Measurements from ENCODE around the gene TNFRSF1B.

The TNFRSF1B gene

GRCh38 chr1:12161662-12162458, 4.9 kb upstream of the TNFRSF1B start:
- POLR2A ChIA-PET: interaction anchor here (0.8 to 2.3 kb wide), 4 partner anchors 9 to 253 kb away, joined by 3 to 5 read pairs (median 4); no protein-coding TSS in a partner anchor
- CTCF ChIA-PET: interaction anchor here (1.0 to 2.9 kb wide), 11 partner anchors 9 to 83 kb away, joined by 3 to 14 read pairs (median 4); partner anchors contain the start of gene VPS13D
- peak; percentile 87 for DNase-seq (ENCODE audit: extremely low spot score)

GRCh38 chr1:12162459-12163137, 4.2 kb upstream of the TNFRSF1B start:
- TF ChIP-seq CTCF (IDR thresholded peaks at IDR 0.05; ENCODE audit: control extremely low read depth, extremely low read depth, low read depth, missing control alignments): no peak
- no peak for DNase-seq (ENCODE audit: extremely low spot score)
- CTCF ChIA-PET: interaction anchor here (1.0 to 2.9 kb wide), 11 partner anchors 10 to 84 kb away, joined by 3 to 14 read pairs (median 4); partner anchors contain the start of gene VPS13D
- POLR2A ChIA-PET: interaction anchor here (0.6 to 2.3 kb wide), 4 partner anchors 10 to 254 kb away, joined by 3 to 5 read pairs (median 4); no protein-coding TSS in a partner anchor

More at GRCh38 chr1:12161662-12162458, 4.9 kb upstream of the TNFRSF1B start:
- no peak for TF ChIP-seq CTCF (IDR thresholded peaks at IDR 0.05; ENCODE audit: control extremely low read depth, extremely low read depth, low read depth, missing control alignments)

GRCh38 chr1:12163210-12163609, 3.6 kb upstream of the TNFRSF1B start:
- DNase-seq (ENCODE audit: extremely low spot score): no peak
- ChIA-PET CTCF (interaction anchor here (1.0 to 2.9 kb wide), 5 partner anchors 14 to 67 kb away, joined by 3 to 14 read pairs (median 4); partner anchors contain the start of gene VPS13D), POLR2A (interaction anchor here (0.6 to 2.3 kb wide), 3 partner anchors 16 to 254 kb away, joined by 3 to 5 read pairs (median 4); no protein-coding TSS in a partner anchor)
- no peak for TF ChIP-seq CTCF (IDR thresholded peaks at IDR 0.05; ENCODE audit: control extremely low read depth, extremely low read depth, low read depth, missing control alignments)

GRCh38 chr1:12164210-12164609, 2.6 kb upstream of the TNFRSF1B start:
- ChIA-PET POLR2A (interaction anchor here (0.6 kb wide), 1 partner anchor 1115 kb away, joined by 11 read pairs; no protein-coding TSS in a partner anchor), CTCF (interaction anchor here (0.8 to 1.6 kb wide), 5 partner anchors 10 to 45 kb away, joined by 3 to 8 read pairs (median 6); no protein-coding TSS in a partner anchor)
- no peak for DNase-seq (ENCODE audit: extremely low spot score)
- TF ChIP-seq CTCF (IDR thresholded peaks at IDR 0.05; ENCODE audit: control extremely low read depth, extremely low read depth, low read depth, missing control alignments): no peak

GRCh38 chr1:12165342-12165741, 1.4 kb upstream of the TNFRSF1B start:
- ChIA-PET POLR2A (no interaction called here), CTCF (interaction anchor here (0.9 to 1.6 kb wide), 7 partner anchors 13 to 46 kb away, joined by 3 to 8 read pairs (median 6); no protein-coding TSS in a partner anchor)
- DNase-seq (ENCODE audit: extremely low spot score): no peak
- no peak for TF ChIP-seq CTCF (IDR thresholded peaks at IDR 0.05; ENCODE audit: control extremely low read depth, extremely low read depth, low read depth, missing control alignments)

Data from GM10248 (cell line).